Stimulated activated memory B cell treated with anti-CD40 and anti-IgM and Interleukin-4, amounts not matched to agents 10 μg/mL and 1 μg/mL and 100 μg/mL, for 72 hours (primary cell): ENCODE data around the gene CD300E.
"Not testable (repeated sequence)": the region's sequence is repeated elsewhere in the genome, so short reads cannot be mapped to it uniquely, and the experiment has no call there.

ENCODE experiments used
- ATAC-seq: fragments of 150-1000 bp; cut with Tn5 transposase; 2 replicates; pipeline ENCODE4 v1.10.0; 2021
- H3K27ac Mint-ChIP-seq: one replicate; pipeline ENCODE4 v1.8.0; 2022; ENCODE audit warnings: mild to moderate bottlenecking, mixed read lengths
- H3K27me3 Mint-ChIP-seq: one replicate; pipeline ENCODE4 v1.8.0; 2022; ENCODE audit warnings: mixed read lengths
- H3K36me3 Mint-ChIP-seq: one replicate; pipeline ENCODE4 v1.8.0; 2022; ENCODE audit warnings: mixed read lengths
- H3K4me1 Mint-ChIP-seq: one replicate; pipeline ENCODE4 v1.8.0; 2022; ENCODE audit warnings: mixed read lengths
- H3K4me3 Mint-ChIP-seq: one replicate; pipeline ENCODE4 v1.8.0; 2022; ENCODE audit warnings: mild to moderate bottlenecking, moderate library complexity, mixed read lengths
- H3K9me3 Mint-ChIP-seq: one replicate; pipeline ENCODE4 v1.8.0; 2022; ENCODE audit warnings: mixed read lengths

CD300E gene

GRCh38 chr17:74642556-74642955 lies 19.0 kb upstream of the CD300E start:
- Mint-ChIP-seq H3K4me1 (peaks cover 84% of the 10 kb centered on the region), H3K27me3 (peaks cover 28% of the 10 kb centered on the region)

GRCh38 chr17:74641958-74642298 lies 18.4 kb upstream of the CD300E start:
- Mint-ChIP-seq H3K36me3 (no peaks in the 10 kb centered on the region), H3K9me3 (no peaks in the 10 kb centered on the region), H3K4me3 (peak overlapping the region; percentile 4), H3K27me3 (peaks cover 27% of the 10 kb centered on the region), H3K4me1 (peaks cover 89% of the 10 kb centered on the region), H3K27ac (peak overlapping the region; percentile 75)
- no peak for ATAC-seq

More at GRCh38 chr17:74642556-74642955, 19.0 kb upstream of the CD300E start:
- H3K27ac Mint-ChIP-seq = peak overlapping the region; percentile 75
- no peaks in the 10 kb centered on the region for H3K9me3 Mint-ChIP-seq
- no peaks in the 10 kb centered on the region for H3K36me3 Mint-ChIP-seq
- no peak overlapping the region for H3K4me3 Mint-ChIP-seq
- no peak for ATAC-seq

- peak; percentile 65 for ATAC-seq
- H3K27ac Mint-ChIP-seq = peak overlapping the region; percentile 75
- H3K9me3 Mint-ChIP-seq = no peaks in the 10 kb centered on the region
- peaks cover 28% of the 10 kb centered on the region for H3K27me3 Mint-ChIP-seq
- H3K36me3 Mint-ChIP-seq = no peaks in the 10 kb centered on the region
- H3K4me3 Mint-ChIP-seq = peak overlapping the region; percentile 6
- peaks cover 89% of the 10 kb centered on the region for H3K4me1 Mint-ChIP-seq
These were observed 17.9 kb upstream of the CD300E start for GRCh38 chr17:74641224-74641957.

- Mint-ChIP-seq H3K4me3 (peak overlapping the region; percentile 26), H3K27ac (peak overlapping the region; percentile 57), H3K27me3 (peaks cover 29% of the 10 kb centered on the region)
These were observed 16.2 kb upstream of the CD300E start for GRCh38 chr17:74639704-74640151.

GRCh38 chr17:74637926-74638325 lies 14.4 kb upstream of the CD300E start:
- H3K9me3 Mint-ChIP-seq = no peaks in the 10 kb centered on the region
- peaks cover 66% of the 10 kb centered on the region for H3K4me1 Mint-ChIP-seq
- no peak overlapping the region for H3K27ac Mint-ChIP-seq
- peaks cover 19% of the 10 kb centered on the region for H3K27me3 Mint-ChIP-seq
- no peaks in the 10 kb centered on the region for H3K36me3 Mint-ChIP-seq
- no peak overlapping the region for H3K4me3 Mint-ChIP-seq
- ATAC-seq = no peak

More at GRCh38 chr17:74639704-74640151, 16.2 kb upstream of the CD300E start:
- Mint-ChIP-seq H3K9me3 (no peaks in the 10 kb centered on the region), H3K36me3 (no peaks in the 10 kb centered on the region), H3K4me1 (peaks cover 80% of the 10 kb centered on the region)
- peak; percentile 70 for ATAC-seq

- Mint-ChIP-seq H3K9me3 (no peaks in the 10 kb centered on the region), H3K4me3 (no peak overlapping the region), H3K36me3 (no peaks in the 10 kb centered on the region), H3K4me1 (peaks cover 66% of the 10 kb centered on the region), H3K27ac (no peak overlapping the region), H3K27me3 (peaks cover 17% of the 10 kb centered on the region)
- ATAC-seq = no peak
These were observed 13.7 kb upstream of the CD300E start for GRCh38 chr17:74637265-74637664.

GRCh38 chr17:74636541-74637085 lies 13.1 kb upstream of the CD300E start:
- H3K27me3 Mint-ChIP-seq = peaks cover 17% of the 10 kb centered on the region
- not testable (repeated sequence) for ATAC-seq, H3K4me3 Mint-ChIP-seq, H3K27ac Mint-ChIP-seq, H3K9me3 Mint-ChIP-seq, H3K36me3 Mint-ChIP-seq
- H3K4me1 Mint-ChIP-seq = peaks cover 66% of the 10 kb centered on the region

- Mint-ChIP-seq H3K4me1 (peaks cover 56% of the 10 kb centered on the region), H3K9me3 (no peaks in the 10 kb centered on the region), H3K4me3 (no peak overlapping the region), H3K36me3 (no peaks in the 10 kb centered on the region), H3K27ac (no peak overlapping the region), H3K27me3 (peaks cover 17% of the 10 kb centered on the region)
- no peak for ATAC-seq
These were observed 11.9 kb upstream of the CD300E start for GRCh38 chr17:74635418-74635817.

GRCh38 chr17:74633326-74633725 lies 9.8 kb upstream of the CD300E start:
- Mint-ChIP-seq H3K4me1 (peaks cover 42% of the 10 kb centered on the region), H3K27me3 (peaks cover 17% of the 10 kb centered on the region), H3K36me3 (no peaks in the 10 kb centered on the region), H3K9me3 (peaks cover 4% of the 10 kb centered on the region), H3K27ac (peak overlapping the region; percentile 4), H3K4me3 (no peak overlapping the region)
- no peak for ATAC-seq

- peaks cover 35% of the 10 kb centered on the region for H3K4me1 Mint-ChIP-seq
- H3K27ac Mint-ChIP-seq = peak overlapping the region; percentile 4
- H3K4me3 Mint-ChIP-seq = no peak overlapping the region
- peaks cover 4% of the 10 kb centered on the region for H3K9me3 Mint-ChIP-seq
- ATAC-seq = no peak
- no peaks in the 10 kb centered on the region for H3K36me3 Mint-ChIP-seq
- H3K27me3 Mint-ChIP-seq = peaks cover 17% of the 10 kb centered on the region
These were observed 9.1 kb upstream of the CD300E start for GRCh38 chr17:74632617-74633016.

GRCh38 chr17:74631468-74632450 lies 8.2 kb upstream of the CD300E start:
- Mint-ChIP-seq H3K9me3 (peaks cover 5% of the 10 kb centered on the region), H3K4me3 (no peak overlapping the region), H3K36me3 (no peaks in the 10 kb centered on the region), H3K27ac (peak overlapping the region; percentile 4), H3K27me3 (peaks cover 17% of the 10 kb centered on the region), H3K4me1 (peaks cover 30% of the 10 kb centered on the region)
- peak; percentile 83 for ATAC-seq

GRCh38 chr17:74630251-74630650 lies 6.7 kb upstream of the CD300E start:
- H3K27me3 Mint-ChIP-seq, H3K9me3 Mint-ChIP-seq, H3K4me3 Mint-ChIP-seq, ATAC-seq, H3K36me3 Mint-ChIP-seq: not testable (repeated sequence)
- Mint-ChIP-seq H3K4me1 (peaks cover 26% of the 10 kb centered on the region), H3K27ac (peak overlapping the region; percentile 2)

GRCh38 chr17:74625661-74626060 lies 2.1 kb upstream of the CD300E start:
- no peak overlapping the region for H3K4me3 Mint-ChIP-seq
- peaks cover 24% of the 10 kb centered on the region for H3K27me3 Mint-ChIP-seq
- no peaks in the 10 kb centered on the region for H3K36me3 Mint-ChIP-seq

GRCh38 chr17:74624131-74624530 lies 593 bp upstream of the CD300E start:
- Mint-ChIP-seq H3K27ac (no peak overlapping the region), H3K36me3 (no peaks in the 10 kb centered on the region), H3K4me3 (no peak overlapping the region), H3K27me3 (peaks cover 30% of the 10 kb centered on the region), H3K4me1 (peaks cover 5% of the 10 kb centered on the region), H3K9me3 (peaks cover 6% of the 10 kb centered on the region)
- no peak for ATAC-seq

More at GRCh38 chr17:74625661-74626060, 2.1 kb upstream of the CD300E start:
- peaks cover 7% of the 10 kb centered on the region for H3K9me3 Mint-ChIP-seq
- H3K4me1 Mint-ChIP-seq = peaks cover 6% of the 10 kb centered on the region
- no peak for ATAC-seq
- H3K27ac Mint-ChIP-seq = no peak overlapping the region

GRCh38 chr17:74619077-74619673 lies 4.4 kb downstream of the CD300E start:
- no peak overlapping the region for H3K4me3 Mint-ChIP-seq
- H3K27me3 Mint-ChIP-seq = peaks cover 60% of the 10 kb centered on the region
- no peak for ATAC-seq
- H3K4me1 Mint-ChIP-seq = no peaks in the 10 kb centered on the region
- H3K36me3 Mint-ChIP-seq = no peaks in the 10 kb centered on the region
- no peak overlapping the region for H3K27ac Mint-ChIP-seq
- no peaks in the 10 kb centered on the region for H3K9me3 Mint-ChIP-seq
